Panc1 (cell line): Measurements from ENCODE around the gene LRRC61. TPM values are rescaled to one million over a fixed set of nuclear protein-coding genes. Genes with fewer than 3 reads are reported as not detected.

ENCODE experiments used
- ATAC-seq: fragments of 200-7000 bp; cut with Tn5 transposase; 2 replicates; pipeline ENCODE4 v1.9.1; 2020; ENCODE audit warnings: mild to moderate bottlenecking, moderate library complexity
- BruUV-seq: library from RNA; stranded (reverse); fragments of 400-500 nt; replicated peaks from 2 replicates; lab custom pipeline; 2021; lab: Mats Ljungman, UMichigan
- CTCF ChIA-PET: fragments of 300-600 bp; sonication (Branson Sonifier 250); formaldehyde crosslinking; loops from one replicate; lab custom pipeline; 2022; ENCODE audit warnings: antibody characterized with exemption; lab: Charles Lee
- POLR2A ChIA-PET: fragments of 300-600 bp; sonication (Branson Sonifier 250); formaldehyde crosslinking; loops from one replicate; lab custom pipeline; 2022; ENCODE audit warnings: antibody characterized with exemption; lab: Charles Lee
- DNase-seq: peaks from one replicate; pipeline ENCODE4 v3.0.0-alpha.2; 2010; ENCODE audit warnings: low read depth, low spot score
- H3K27ac ChIP-seq: 2 replicates; pipeline ENCODE4 v1.5.1; 2011; ENCODE audit warnings: mild to moderate bottlenecking, low read length, inconsistent platforms
- H3K27me3 ChIP-seq: fragments of 200-500 bp; sonication (Bioruptor generic); 2 replicates; pipeline ENCODE4 v1.6.0; 2014; ENCODE audit warnings: low read length, inconsistent platforms; ENCODE audit not compliant: control insufficient read depth, insufficient read depth
- H3K36me3 ChIP-seq: fragments of 200-500 bp; sonication (Bioruptor generic); 2 replicates; pipeline ENCODE4 v1.5.1; 2014; ENCODE audit warnings: inconsistent platforms, mild to moderate bottlenecking, low read length, moderate library complexity; ENCODE audit not compliant: control insufficient read depth, insufficient read depth
- H3K4me1 ChIP-seq: 2 replicates; pipeline ENCODE4 v1.5.1; 2011; ENCODE audit warnings: inconsistent platforms, mild to moderate bottlenecking, low read length, moderate library complexity; ENCODE audit not compliant: control insufficient read depth, insufficient read depth
- H3K4me3 ChIP-seq, 2 experiments: 2 replicates each; pipeline ENCODE4 v1.5.1; 2011 to 2012; ENCODE audit warnings: low read depth in 2 of 2, low read length in 2 of 2, mild to moderate bottlenecking in 2 of 2, inconsistent platforms in 1 of 2, moderate library complexity in 1 of 2
- H3K9me3 ChIP-seq: fragments of 200-500 bp; sonication (Bioruptor generic); 2 replicates; pipeline ENCODE4 v1.5.1; 2014; ENCODE audit warnings: low read depth, mild to moderate bottlenecking, inconsistent platforms, low read length, moderate library complexity; ENCODE audit not compliant: control insufficient read depth, insufficient read depth
- POLR2AphosphoS5 ChIP-seq: IDR thresholded peaks from 2 replicates; pipeline ENCODE4 v1.6.1; 2012; ENCODE audit warnings: mild to moderate bottlenecking, low read depth, low read length, moderate library complexity
- SIN3A ChIP-seq: IDR thresholded peaks from 2 replicates; pipeline ENCODE4 v1.6.1; 2012; ENCODE audit warnings: low read depth, mild to moderate bottlenecking, low read length, moderate library complexity, borderline replicate concordance; ENCODE audit not compliant: insufficient read depth
- TCF7L2 ChIP-seq: IDR thresholded peaks from 2 replicates; pipeline ENCODE4 v1.6.1; 2011; ENCODE audit warnings: mild to moderate bottlenecking, low read depth, low read length, inconsistent platforms
- in situ Hi-C: cut with HindIII; loops from 2 replicates; pipeline ENCODE4 v1.10.0; 2016; ENCODE audit warnings: low sequenced_read_pairs, low pct_unique_long_range_greater_than_20kb
- intact Hi-C: fragments of 100-400 bp; cut with micrococcal nuclease; formaldehyde crosslinking; loops from one replicate; pipeline ENCODE4 v1.10.0; 2022; ENCODE audit not compliant: unreplicated experiment
- total RNA-seq: library from RNA; stranded (reverse); gene quantifications from one replicate; pipeline ENCODE4 v1.2.1, GENCODE V29; 2021; ENCODE audit not compliant: unreplicated experiment
- TF ChIP-seq, protein P1 (sequence below): fragments of 450-650 bp; IDR thresholded peaks from 2 replicates; pipeline ENCODE4 v1.5.1; 2017; ENCODE audit warnings: mild to moderate bottlenecking
- TF ChIP-seq, protein P2 (sequence below), 2 experiments: IDR thresholded peaks; 2 replicates each; pipeline ENCODE4 v1.6.1; 2011 to 2012; ENCODE audit warnings: low read depth in 2 of 2, control low read depth in 1 of 2, low read length in 1 of 2, mild to moderate bottlenecking in 1 of 2, moderate library complexity in 1 of 2; ENCODE audit not compliant: insufficient read depth in 1 of 2

The LRRC61 gene
- total RNA-seq, 1 experiment from 2014 or later: 13.8 TPM

DNA sequence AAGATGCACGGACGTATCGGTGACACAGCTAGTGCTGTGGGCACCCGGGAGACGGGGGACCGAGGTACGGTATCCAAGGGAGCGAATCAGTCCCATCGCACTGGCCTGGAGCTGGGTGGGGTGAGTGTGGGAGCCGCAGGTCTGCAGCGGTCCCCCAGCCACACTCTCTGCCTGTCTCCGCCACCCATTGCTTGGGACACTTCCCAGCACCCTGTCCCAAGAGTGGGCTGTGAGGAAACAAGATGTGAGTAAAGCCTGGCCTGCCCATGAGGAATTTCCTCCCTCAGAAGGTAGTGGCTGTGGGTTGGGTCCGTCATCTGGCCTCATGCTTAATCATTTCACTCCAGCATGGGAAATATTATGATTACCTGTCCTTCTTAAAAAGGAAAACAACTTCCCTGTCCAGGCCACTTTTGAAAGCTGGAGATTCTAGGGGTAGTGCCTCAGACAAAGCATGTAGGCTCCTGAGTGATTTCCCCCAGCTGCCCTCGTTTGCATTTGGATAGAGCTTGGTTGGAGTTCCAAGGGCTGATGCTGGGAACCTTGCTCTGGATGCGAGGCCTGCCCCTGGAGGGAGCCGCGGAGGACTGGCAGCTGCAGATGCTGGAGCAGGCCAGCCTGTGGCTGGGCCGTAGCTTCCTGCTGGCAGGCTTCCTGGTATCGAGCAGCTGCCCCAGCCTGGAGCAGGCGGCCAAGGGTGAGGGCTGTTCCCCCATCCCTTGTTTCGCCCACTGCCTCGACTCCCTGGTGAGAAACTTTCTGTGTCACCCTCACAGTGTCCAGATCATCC, 6.4 kb downstream of the LRRC61 start:
- H3K4me3 ChIP-seq: no peak overlapping the region
- no peak for DNase-seq
- ChIA-PET CTCF (no interaction called here), POLR2A (no interaction called here)
- H3K36me3 ChIP-seq: no peaks in the 10 kb centered on the region
- in situ Hi-C loops: no loop called here
- BruUV-seq: no TSS peak
- H3K27ac ChIP-seq: no peak overlapping the region
- no peak for ATAC-seq
- H3K9me3 ChIP-seq: no peaks in the 10 kb centered on the region
- TF ChIP-seq SIN3A (no peak), TCF7L2 (no peak), POLR2AphosphoS5 (no peak)
- TF ChIP-seq, protein P1, sequence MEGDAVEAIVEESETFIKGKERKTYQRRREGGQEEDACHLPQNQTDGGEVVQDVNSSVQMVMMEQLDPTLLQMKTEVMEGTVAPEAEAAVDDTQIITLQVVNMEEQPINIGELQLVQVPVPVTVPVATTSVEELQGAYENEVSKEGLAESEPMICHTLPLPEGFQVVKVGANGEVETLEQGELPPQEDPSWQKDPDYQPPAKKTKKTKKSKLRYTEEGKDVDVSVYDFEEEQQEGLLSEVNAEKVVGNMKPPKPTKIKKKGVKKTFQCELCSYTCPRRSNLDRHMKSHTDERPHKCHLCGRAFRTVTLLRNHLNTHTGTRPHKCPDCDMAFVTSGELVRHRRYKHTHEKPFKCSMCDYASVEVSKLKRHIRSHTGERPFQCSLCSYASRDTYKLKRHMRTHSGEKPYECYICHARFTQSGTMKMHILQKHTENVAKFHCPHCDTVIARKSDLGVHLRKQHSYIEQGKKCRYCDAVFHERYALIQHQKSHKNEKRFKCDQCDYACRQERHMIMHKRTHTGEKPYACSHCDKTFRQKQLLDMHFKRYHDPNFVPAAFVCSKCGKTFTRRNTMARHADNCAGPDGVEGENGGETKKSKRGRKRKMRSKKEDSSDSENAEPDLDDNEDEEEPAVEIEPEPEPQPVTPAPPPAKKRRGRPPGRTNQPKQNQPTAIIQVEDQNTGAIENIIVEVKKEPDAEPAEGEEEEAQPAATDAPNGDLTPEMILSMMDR: no peak
- TF ChIP-seq, protein P2, sequence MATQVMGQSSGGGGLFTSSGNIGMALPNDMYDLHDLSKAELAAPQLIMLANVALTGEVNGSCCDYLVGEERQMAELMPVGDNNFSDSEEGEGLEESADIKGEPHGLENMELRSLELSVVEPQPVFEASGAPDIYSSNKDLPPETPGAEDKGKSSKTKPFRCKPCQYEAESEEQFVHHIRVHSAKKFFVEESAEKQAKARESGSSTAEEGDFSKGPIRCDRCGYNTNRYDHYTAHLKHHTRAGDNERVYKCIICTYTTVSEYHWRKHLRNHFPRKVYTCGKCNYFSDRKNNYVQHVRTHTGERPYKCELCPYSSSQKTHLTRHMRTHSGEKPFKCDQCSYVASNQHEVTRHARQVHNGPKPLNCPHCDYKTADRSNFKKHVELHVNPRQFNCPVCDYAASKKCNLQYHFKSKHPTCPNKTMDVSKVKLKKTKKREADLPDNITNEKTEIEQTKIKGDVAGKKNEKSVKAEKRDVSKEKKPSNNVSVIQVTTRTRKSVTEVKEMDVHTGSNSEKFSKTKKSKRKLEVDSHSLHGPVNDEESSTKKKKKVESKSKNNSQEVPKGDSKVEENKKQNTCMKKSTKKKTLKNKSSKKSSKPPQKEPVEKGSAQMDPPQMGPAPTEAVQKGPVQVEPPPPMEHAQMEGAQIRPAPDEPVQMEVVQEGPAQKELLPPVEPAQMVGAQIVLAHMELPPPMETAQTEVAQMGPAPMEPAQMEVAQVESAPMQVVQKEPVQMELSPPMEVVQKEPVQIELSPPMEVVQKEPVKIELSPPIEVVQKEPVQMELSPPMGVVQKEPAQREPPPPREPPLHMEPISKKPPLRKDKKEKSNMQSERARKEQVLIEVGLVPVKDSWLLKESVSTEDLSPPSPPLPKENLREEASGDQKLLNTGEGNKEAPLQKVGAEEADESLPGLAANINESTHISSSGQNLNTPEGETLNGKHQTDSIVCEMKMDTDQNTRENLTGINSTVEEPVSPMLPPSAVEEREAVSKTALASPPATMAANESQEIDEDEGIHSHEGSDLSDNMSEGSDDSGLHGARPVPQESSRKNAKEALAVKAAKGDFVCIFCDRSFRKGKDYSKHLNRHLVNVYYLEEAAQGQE (IDR thresholded peaks at IDR 0.05; ENCODE audit: insufficient read depth in 1 of 2, low read depth in 2 of 2, low read length in 1 of 2): no peak
- intact Hi-C loops: no loop called here
- H3K4me1 ChIP-seq: peaks cover 3% of the 10 kb centered on the region; the same call in 1 of the 2 replicates
- H3K27me3 ChIP-seq: no peaks in the 10 kb centered on the region

DNA sequence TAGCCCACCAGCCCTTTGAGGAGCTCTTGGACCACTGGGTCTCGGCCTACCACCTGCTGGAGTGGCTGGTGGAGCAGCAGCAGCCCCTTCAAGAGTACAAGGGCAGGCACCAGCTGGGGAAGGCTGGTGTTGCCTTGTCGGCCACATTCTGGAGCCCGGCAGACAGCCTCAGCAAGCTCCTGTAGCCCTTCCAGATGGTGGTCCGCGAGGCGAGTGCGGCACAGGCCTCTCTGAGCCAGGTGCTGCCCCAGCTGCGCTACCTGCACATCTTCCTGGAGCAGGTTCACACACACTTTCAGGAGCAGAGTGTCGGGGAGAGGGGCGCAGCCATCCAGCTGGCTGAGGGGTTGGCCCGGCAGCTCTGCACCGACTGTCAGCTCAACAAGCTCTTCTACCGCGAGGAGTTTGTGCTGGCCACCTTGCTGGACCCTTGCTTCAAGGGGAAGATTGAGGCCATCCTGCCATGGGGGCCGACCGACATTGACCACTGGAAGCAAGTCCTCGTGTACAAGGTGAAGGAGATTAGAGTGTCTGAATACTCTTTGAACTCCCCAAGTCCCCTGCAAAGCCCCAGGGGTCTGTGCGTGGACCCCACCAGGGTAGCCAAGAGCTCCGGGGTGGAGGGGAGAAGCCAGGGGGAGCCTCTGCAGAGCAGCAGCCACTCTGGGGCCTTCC, 7.2 kb downstream of the LRRC61 start:
- no peak overlapping the region for H3K27ac ChIP-seq
- no peaks in the 10 kb centered on the region for H3K9me3 ChIP-seq
- H3K36me3 ChIP-seq: no peaks in the 10 kb centered on the region
- H3K4me1 ChIP-seq: no peaks in the 10 kb centered on the region
- ATAC-seq (no peak), DNase-seq (no peak)
- ChIA-PET CTCF (no interaction called here), POLR2A (no interaction called here)
- H3K27me3 ChIP-seq: no peaks in the 10 kb centered on the region
- in situ Hi-C loops (no loop called here), intact Hi-C loops (no loop called here)
- H3K4me3 ChIP-seq: no peak overlapping the region
- BruUV-seq: no TSS peak
- TF ChIP-seq TCF7L2: no peak
- TF ChIP-seq, protein P1: no peak
- TF ChIP-seq POLR2AphosphoS5: no peak
- TF ChIP-seq SIN3A: no peak
- TF ChIP-seq, protein P2 (IDR thresholded peaks at IDR 0.05; ENCODE audit: insufficient read depth in 1 of 2, low read depth in 2 of 2, low read length in 1 of 2): no peak
